ENCODE data around the gene NTNG2.

Gene NTNG2

GRCh38 chr9:132193227-132194124 is 31.6 kb downstream of the NTNG2 start:
- no peak overlapping the region for H3K4me3 ChIP-seq (ENCODE audit: low read length)
- TF ChIP-seq ZNF274 (IDR thresholded peaks at IDR 0.05; ENCODE audit: low read depth, low read length), result no peak

DNA sequence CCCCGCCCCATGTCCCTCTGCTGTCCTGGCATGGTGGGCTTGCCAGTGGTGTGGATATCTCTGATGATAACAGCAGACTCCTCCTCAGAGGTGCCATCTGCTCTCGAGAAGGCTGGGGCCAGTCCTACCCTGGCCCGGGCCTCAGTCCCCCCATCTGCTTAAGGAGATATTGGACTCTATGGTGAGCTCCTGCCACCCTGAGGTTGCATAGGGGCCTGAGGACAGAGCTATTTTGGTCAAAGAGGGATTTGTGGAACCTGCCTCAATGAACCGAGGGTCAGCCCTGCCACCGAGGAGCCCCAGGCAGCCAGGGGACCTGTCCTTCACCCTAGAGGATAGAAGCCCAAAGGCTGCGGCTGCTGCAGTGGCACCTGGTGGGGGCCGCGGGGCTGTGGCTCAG is 32.6 kb downstream of the NTNG2 start:
- TF ChIP-seq ZNF274 (IDR thresholded peaks at IDR 0.05; ENCODE audit: low read depth, low read length), result no peak
- no peak overlapping the region for H3K4me3 ChIP-seq (ENCODE audit: low read length)

DNA sequence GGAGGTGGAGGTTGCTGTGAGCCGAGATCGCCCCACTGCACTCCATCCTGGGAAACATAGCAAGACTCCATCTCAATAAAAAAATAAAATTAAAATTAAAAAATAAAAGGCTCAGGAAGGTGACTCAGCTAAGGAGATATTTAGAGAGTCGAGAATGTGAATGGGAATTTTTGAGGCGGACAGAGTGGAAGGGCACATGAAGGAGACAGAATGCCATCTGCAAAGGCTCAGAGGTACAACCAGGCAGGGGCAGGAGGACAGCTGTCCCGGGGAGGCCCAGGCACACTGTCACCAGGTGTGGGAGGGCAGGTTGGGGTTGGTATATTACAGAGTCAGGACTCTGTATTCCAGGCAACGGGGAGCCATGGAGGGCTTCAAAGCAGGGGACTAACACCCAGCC is 35.5 kb downstream of the NTNG2 start:
- H3K4me3 ChIP-seq (ENCODE audit: low read length), result no peak overlapping the region
- no peak for TF ChIP-seq ZNF274 (IDR thresholded peaks at IDR 0.05; ENCODE audit: low read depth, low read length)

DNA sequence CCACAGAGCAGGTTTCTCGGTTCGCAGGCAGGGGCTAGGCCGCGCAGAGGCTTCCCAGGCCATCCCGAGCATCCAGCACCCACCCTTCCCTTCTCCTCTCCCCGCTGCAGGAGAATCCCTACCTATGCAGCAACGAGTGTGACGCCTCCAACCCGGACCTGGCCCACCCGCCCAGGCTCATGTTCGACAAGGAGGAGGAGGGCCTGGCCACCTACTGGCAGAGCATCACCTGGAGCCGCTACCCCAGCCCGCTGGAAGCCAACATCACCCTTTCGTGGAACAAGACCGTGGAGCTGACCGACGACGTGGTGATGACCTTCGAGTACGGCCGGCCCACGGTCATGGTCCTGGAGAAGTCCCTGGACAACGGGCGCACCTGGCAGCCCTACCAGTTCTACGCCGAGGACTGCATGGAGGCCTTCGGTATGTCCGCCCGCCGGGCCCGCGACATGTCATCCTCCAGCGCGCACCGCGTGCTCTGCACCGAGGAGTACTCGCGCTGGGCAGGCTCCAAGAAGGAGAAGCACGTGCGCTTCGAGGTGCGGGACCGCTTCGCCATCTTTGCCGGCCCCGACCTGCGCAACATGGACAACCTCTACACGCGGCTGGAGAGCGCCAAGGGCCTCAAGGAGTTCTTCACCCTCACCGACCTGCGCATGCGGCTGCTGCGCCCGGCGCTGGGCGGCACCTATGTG is 36.1 kb downstream of the NTNG2 start:
- H3K4me3 ChIP-seq (ENCODE audit: low read length), result no peak overlapping the region
- no peak for TF ChIP-seq ZNF274 (IDR thresholded peaks at IDR 0.05; ENCODE audit: low read depth, low read length)

- H3K4me3 ChIP-seq (ENCODE audit: low read length), result no peak overlapping the region
- TF ChIP-seq ZNF274 (IDR thresholded peaks at IDR 0.05; ENCODE audit: low read depth, low read length), result no peak
These were observed 37.2 kb downstream of the NTNG2 start for GRCh38 chr9:132199056-132199455.

DNA sequence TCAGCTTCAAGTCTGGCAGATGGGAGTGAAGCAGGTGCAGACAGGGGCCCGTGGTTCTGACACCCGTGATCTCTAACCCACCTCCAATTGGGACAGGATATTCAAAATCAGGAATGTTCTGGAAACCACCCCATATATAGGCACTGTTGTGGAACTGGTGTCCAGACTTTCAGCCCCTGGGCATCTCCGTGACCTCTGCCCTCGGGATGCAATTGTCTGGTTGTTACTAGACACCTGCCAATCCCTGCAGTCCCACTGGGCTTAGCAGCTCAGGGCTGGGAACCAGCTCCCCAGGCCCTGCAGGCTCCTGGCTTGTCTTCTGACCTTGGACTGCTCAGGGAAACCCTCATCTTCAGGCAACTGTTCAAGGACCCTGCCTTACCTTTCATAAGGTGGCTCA is 38.8 kb downstream of the NTNG2 start:
- TF ChIP-seq ZNF274 (IDR thresholded peaks at IDR 0.05; ENCODE audit: low read depth, low read length), result no peak
- no peak overlapping the region for H3K4me3 ChIP-seq (ENCODE audit: low read length)

DNA sequence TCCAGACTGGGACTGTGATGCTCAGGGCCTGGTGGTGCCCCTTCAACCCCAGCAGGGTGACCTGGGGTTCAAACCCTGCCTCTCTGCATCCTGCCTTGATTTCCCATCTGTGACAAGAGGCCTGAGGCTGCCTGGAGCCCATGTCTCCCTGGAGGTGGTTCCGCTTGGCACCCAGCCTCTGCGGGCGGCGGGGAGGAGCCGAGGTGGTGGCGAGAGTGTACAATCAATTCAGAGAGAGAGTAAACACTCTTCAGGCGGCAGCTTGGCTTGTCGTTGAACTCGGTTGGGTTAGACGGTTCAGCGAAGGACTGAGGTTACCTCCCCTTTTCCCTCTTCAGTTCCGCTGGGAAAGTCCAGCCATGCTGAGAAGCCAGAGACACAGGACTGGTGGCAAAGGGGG is 39.3 kb downstream of the NTNG2 start:
- no peak for TF ChIP-seq ZNF274 (IDR thresholded peaks at IDR 0.05; ENCODE audit: low read depth, low read length)
- no peak overlapping the region for H3K4me3 ChIP-seq (ENCODE audit: low read length)

DNA sequence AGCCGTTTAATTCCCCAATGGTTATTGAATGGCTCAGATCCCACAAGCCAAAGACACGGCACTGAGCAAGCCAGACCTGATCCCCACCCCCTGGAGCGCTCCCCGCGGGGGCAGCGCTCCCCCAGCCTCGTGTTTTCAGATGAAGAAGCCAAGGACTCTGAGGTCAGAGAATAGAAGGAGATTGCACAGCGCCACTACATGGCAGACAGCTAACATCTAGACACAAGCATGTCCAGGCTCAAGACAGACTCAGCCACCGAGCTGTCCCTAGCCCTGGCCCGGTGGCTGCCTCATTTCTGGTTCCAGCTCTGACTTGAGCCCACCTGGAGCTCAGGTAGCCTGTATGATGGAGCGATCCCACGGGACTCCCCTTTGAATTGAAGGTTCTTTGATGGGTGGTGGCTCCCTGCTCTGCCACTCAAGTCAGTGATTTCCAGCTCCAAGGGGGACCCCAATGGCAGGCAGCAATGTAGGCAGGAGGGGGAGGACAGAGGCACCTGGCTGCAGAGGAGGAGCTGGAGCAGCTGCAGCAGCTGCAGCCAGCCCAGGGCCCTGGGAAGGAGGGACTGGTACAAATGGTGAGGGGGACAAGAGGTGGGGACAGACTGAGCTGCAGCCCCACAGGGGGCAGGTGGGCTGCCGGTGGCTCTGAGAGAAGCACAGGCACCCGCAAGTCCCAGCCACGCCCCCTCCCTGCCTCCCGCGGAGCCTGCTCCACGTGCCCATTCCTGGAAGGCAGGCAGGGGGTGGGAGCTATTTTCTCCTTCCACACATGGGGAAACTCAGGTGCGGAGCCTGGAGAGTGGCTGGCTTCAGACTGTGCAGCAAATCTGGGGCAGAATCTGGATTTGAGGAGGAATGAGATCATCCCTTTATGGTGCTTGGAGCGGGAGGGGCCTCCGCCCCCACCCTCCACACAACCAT is 40.2 kb downstream of the NTNG2 start:
- no peak for TF ChIP-seq ZNF274 (IDR thresholded peaks at IDR 0.05; ENCODE audit: low read depth, low read length)
- no peak overlapping the region for H3K4me3 ChIP-seq (ENCODE audit: low read length)

- TF ChIP-seq ZNF274 (IDR thresholded peaks at IDR 0.05; ENCODE audit: low read depth, low read length), result no peak
- no peak overlapping the region for H3K4me3 ChIP-seq (ENCODE audit: low read length)
These were observed 43.0 kb downstream of the NTNG2 start for GRCh38 chr9:132204883-132205282.

DNA sequence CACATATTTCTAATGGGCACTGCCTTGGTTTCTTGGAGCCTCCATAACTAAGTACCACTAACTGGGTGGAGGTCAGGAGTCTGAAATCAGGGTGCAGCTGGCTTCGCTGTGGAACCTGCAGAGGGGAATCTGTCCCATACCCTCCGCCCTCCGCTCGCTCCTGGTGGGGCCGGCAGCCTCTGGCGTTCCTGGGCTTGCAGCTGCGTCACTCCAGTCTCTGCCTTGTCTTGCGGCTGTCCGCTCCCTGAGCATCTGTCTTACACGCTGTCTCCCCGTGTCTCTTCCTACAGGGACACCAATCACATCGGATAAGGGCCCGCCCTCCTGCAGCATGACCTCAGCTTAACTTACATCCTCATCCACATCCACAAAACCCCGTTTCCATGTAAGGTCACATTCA is 45.4 kb downstream of the NTNG2 start:
- no peak for TF ChIP-seq ZNF274 (IDR thresholded peaks at IDR 0.05; ENCODE audit: low read depth, low read length)
- no peak overlapping the region for H3K4me3 ChIP-seq (ENCODE audit: low read length)

GRCh38 chr9:132207839-132208615 is 46.2 kb downstream of the NTNG2 start:
- TF ChIP-seq ZNF274 (IDR thresholded peaks at IDR 0.05; ENCODE audit: low read depth, low read length), result no peak
- no peak overlapping the region for H3K4me3 ChIP-seq (ENCODE audit: low read length)

- no peak for TF ChIP-seq ZNF274 (IDR thresholded peaks at IDR 0.05; ENCODE audit: low read depth, low read length)
- H3K4me3 ChIP-seq (ENCODE audit: low read length), result no peak overlapping the region
These were observed 47.4 kb downstream of the NTNG2 start for GRCh38 chr9:132209228-132209627.

- H3K4me3 ChIP-seq (ENCODE audit: low read length), result no peak overlapping the region
- TF ChIP-seq ZNF274 (IDR thresholded peaks at IDR 0.05; ENCODE audit: low read depth, low read length), result no peak
These were observed 48.8 kb downstream of the NTNG2 start for GRCh38 chr9:132210472-132211145.
